GM12878 (cell line): ENCODE measurements around the gene SLC22A23. TPM values are rescaled to one million over a fixed set of nuclear protein-coding genes. Genes with fewer than 3 reads are reported as not detected.
A peak's percentile ranks its signal among the peaks of the same experiment; 100 is the strongest.

Experiments used
- ATAC-seq: fragments of 200-7000 bp; cut with Tn5 transposase; 3 replicates; pipeline ENCODE4 v1.9.1; 2020; ENCODE audit warnings: mild to moderate bottlenecking, moderate library complexity
- BruUV-seq: library from RNA; stranded (reverse); fragments of 400-500 nt; replicated peaks from 2 replicates; lab custom pipeline; 2021; lab: Mats Ljungman, UMichigan
- CTCF ChIA-PET: fragments of 300-600 bp; sonication (Branson Sonifier 250); formaldehyde crosslinking; extraction: SDS; loops from one replicate; lab custom pipeline; 2021; ENCODE audit warnings: inconsistent platforms; lab: Yijun Ruan, JAX
- POLR2A ChIA-PET: fragments of 350-600 bp; formaldehyde crosslinking; extraction: SDS; loops from one replicate; lab custom pipeline; 2021; ENCODE audit warnings: inconsistent platforms; lab: Charles Lee
- RAD21 ChIA-PET: fragments of 300-600 bp; sonication (Branson Sonifier 250); formaldehyde crosslinking; loops from one replicate; lab custom pipeline; 2023; ENCODE audit warnings: antibody characterized with exemption; ENCODE audit not compliant: unreplicated experiment; lab: Charles Lee
- SMC1A ChIA-PET: fragments of 300-600 bp; sonication (Branson Sonifier 250); formaldehyde crosslinking; loops from one replicate; lab custom pipeline; 2023; ENCODE audit not compliant: unreplicated experiment, uncharacterized antibody; lab: Charles Lee
- DNase-seq: peaks from one replicate; pipeline ENCODE4 v3.0.0-alpha.2; 2011; ENCODE audit warnings: low read depth, low spot score
- FAIRE-seq: peaks from 3 replicates; lab custom pipeline; 2011; peaks lifted over from hg19 to GRCh38; lab: Jason Lieb, UNC
- H2AFZ ChIP-seq: 2 replicates; pipeline ENCODE4 v1.6.0; 2011; ENCODE audit warnings: low read depth, low read length, control low read depth; ENCODE audit not compliant: control insufficient read depth
- H3K27ac ChIP-seq: 2 replicates; pipeline ENCODE4 v1.5.1; 2011; ENCODE audit warnings: control low read depth; ENCODE audit not compliant: control insufficient read depth, insufficient read depth
- H3K27me3 ChIP-seq, 2 experiments: replicated peaks in 1 of 2; 2 replicates each; pipeline versions ENCODE4 v1.6.0 to v1.6.1; 2011; ENCODE audit warnings: low read length in 1 of 2; ENCODE audit not compliant: control insufficient read depth in 2 of 2, insufficient read depth in 2 of 2
- H3K36me3 ChIP-seq, 2 experiments: 2 replicates each; pipeline ENCODE4 v1.5.1; 2011; ENCODE audit warnings: low read length in 1 of 2; ENCODE audit not compliant: control insufficient read depth in 2 of 2, insufficient read depth in 2 of 2
- H3K4me1 ChIP-seq: 2 replicates; pipeline ENCODE4 v1.6.1; 2011; ENCODE audit warnings: mild to moderate bottlenecking, low read length, moderate library complexity, mixed read lengths; ENCODE audit not compliant: control insufficient read depth, insufficient read depth
- H3K4me2 ChIP-seq: 2 replicates; pipeline ENCODE4 v1.6.0; 2011; ENCODE audit warnings: control low read depth; ENCODE audit not compliant: control insufficient read depth, insufficient read depth
- H3K4me3 ChIP-seq: fragments of 200-600 bp; sonication (generic); 2 replicates; pipeline ENCODE4 v1.5.1; 2016
- H3K79me2 ChIP-seq: 2 replicates; pipeline ENCODE4 v1.6.0; 2011; ENCODE audit warnings: low read length; ENCODE audit not compliant: control insufficient read depth, insufficient read depth
- H3K9ac ChIP-seq: 2 replicates; pipeline ENCODE4 v1.8.0; 2011; ENCODE audit warnings: low read length, control low read depth, mixed read lengths; ENCODE audit not compliant: control insufficient read depth, insufficient read depth
- H3K9me3 ChIP-seq: replicated peaks from 3 replicates; pipeline ENCODE4 v1.5.1; 2011; ENCODE audit warnings: mild to moderate bottlenecking, low read length; ENCODE audit not compliant: control insufficient read depth, insufficient read depth
- H4K20me1 ChIP-seq: 2 replicates; pipeline ENCODE4 v1.6.0; 2011; ENCODE audit not compliant: control insufficient read depth, insufficient read depth
- NR2C1 ChIP-seq: fragments of 450-650 bp; IDR thresholded peaks from 2 replicates; pipeline ENCODE4 v1.6.1; 2017; ENCODE audit warnings: antibody characterized with exemption, mild to moderate bottlenecking, moderate library complexity
- WGBS: methylation state at CpG from one replicate; pipeline ENCODE4 v1.1.6; 2016; ENCODE audit warnings: low lambda C conversion rate; ENCODE audit not compliant: insufficient replicate concordance, insufficient coverage; ENCODE audit errors: missing lambda C conversion rate; 5-methylcytosine and 5-hydroxymethylcytosine counted together
- in situ Hi-C: fragments of 300-500 bp; cut with MboI; formaldehyde crosslinking; loops from 9 replicates; pipeline ENCODE4 v1.14.3; 2018; ENCODE audit warnings: mixed read lengths
- intact Hi-C: fragments of 100-400 bp; cut with micrococcal nuclease; formaldehyde crosslinking; loops from one replicate; pipeline ENCODE4 v1.14.2; 2022; ENCODE audit not compliant: unreplicated experiment
- polyA plus RNA-seq, 11 experiments: library from polyadenylated mRNA; depleted of rRNA in 4 of 11; unstranded in 6 of 11; stranded (reverse) in 5 of 11; fragments of >200 nt; fragmentation: Nextera tagmentation in 4 of 11; fragmentation: Illumina TruSeq in 1 of 11; extraction: Ambion mirVana in 4 of 11; extraction: Trizol in 1 of 11; gene quantifications; 1 replicate in 1 of 11; 2 replicates in 10 of 11; pipeline versions ENCODE4 v1.2.1 to v1.2.3, GENCODE V29; 2011 to 2016; ENCODE audit warnings: inconsistent platforms in 2 of 11, missing spikeins in 2 of 11, low read depth in 1 of 11
- total RNA-seq, 4 experiments: library from RNA; depleted of rRNA in 3 of 4; stranded (reverse); fragments of >200 nt in 3 of 4; fragmentation: Illumina TruSeq in 1 of 4; extraction: Trizol in 1 of 4; gene quantifications; 2 replicates each; pipeline versions ENCODE4 v1.2.1 to v1.2.3, GENCODE V29; 2013 to 2021
- TF ChIP-seq, protein P1 (sequence below), 3 experiments: IDR thresholded peaks in 2 of 3; conservative IDR thresholded peaks in 1 of 3; 2 replicates each; pipeline ENCODE4 v1.5.1; 2011; ENCODE audit warnings: low read depth in 3 of 3, low read length in 3 of 3, mild to moderate bottlenecking in 3 of 3, control low read depth in 2 of 3, moderate library complexity in 2 of 3, inconsistent platforms in 1 of 3, mixed read lengths in 1 of 3; ENCODE audit not compliant: control insufficient read depth in 2 of 3, insufficient read depth in 1 of 3; ENCODE audit errors: extremely low read depth in 1 of 3

Gene SLC22A23
- total and polyA plus RNA-seq, 10 of the 15 experiments (the other 5 are each of a cell fraction or from before 2014, with no cell fraction given) = 0.20 to 2.4 (median 0.74) TPM

DNA sequence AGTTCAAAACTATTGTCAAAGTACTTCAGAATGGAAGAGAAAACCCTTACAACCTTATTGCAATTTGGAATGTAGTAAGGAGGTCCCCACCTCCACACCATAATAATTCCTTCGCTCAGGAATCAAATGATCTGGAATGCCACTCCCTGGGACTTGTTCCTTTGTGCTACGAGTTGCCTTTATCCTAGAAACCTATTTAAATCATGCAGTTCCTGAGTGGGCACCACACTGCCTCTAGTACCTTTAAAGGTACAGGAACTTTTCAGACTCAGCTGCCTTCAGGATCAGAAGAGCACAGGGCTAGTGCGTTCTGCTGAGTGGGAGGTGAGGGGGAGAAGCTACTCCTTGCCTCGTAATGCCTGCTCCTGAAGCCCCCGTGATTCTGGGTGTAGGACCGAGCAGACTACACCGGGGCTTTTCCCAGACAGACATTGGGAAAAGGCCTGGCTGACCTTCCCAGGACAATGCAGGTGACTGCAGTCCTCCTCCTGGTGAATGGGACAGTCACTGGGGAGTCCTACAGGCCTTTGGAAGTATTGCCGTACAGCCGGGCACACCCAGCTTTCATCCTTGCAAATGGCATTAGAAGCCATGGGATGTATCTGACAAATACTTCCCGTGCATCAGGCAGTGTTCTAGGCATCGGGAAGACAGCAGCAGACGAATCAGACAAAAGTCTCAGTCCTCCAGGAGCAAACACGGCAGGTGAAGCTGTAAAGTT lies 217.6 kb downstream of the SLC22A23 start:
- SMC1A ChIA-PET = interaction anchor here (1.0 kb wide), 1 partner anchor 12 kb away, joined by 4 read pairs; no protein-coding TSS in a partner anchor
- no peak overlapping the region for H3K4me2 ChIP-seq
- H3K9me3 ChIP-seq = no peaks in the 10 kb centered on the region
- no peaks in the 10 kb centered on the region for H4K20me1 ChIP-seq
- intact Hi-C loops (no loop called here), in situ Hi-C loops (no loop called here)
- no peaks in the 10 kb centered on the region for H3K79me2 ChIP-seq
- no peak overlapping the region for H3K9ac ChIP-seq
- POLR2A ChIA-PET = no interaction called here
- H3K4me1 ChIP-seq = peaks cover 31% of the 10 kb centered on the region
- WGBS = 52% methylated on average over 13 of the region's 13 CpGs
- CTCF ChIA-PET = interaction anchor here (0.7 to 1.7 kb wide), 2 partner anchors 12 to 427 kb away, joined by 3 to 15 read pairs; no protein-coding TSS in a partner anchor
- no peak overlapping the region for H2AFZ ChIP-seq
- no peak overlapping the region for H3K27ac ChIP-seq
- no peak for DNase-seq
- H3K36me3 ChIP-seq = no peaks in the 10 kb centered on the region
- RAD21 ChIA-PET = interaction anchor here (0.9 to 1.2 kb wide), 2 partner anchors 12 to 30 kb away, joined by 3 to 6 read pairs; no protein-coding TSS in a partner anchor
- no peak for ATAC-seq
- BruUV-seq = no TSS peak
- TF ChIP-seq, protein P1, sequence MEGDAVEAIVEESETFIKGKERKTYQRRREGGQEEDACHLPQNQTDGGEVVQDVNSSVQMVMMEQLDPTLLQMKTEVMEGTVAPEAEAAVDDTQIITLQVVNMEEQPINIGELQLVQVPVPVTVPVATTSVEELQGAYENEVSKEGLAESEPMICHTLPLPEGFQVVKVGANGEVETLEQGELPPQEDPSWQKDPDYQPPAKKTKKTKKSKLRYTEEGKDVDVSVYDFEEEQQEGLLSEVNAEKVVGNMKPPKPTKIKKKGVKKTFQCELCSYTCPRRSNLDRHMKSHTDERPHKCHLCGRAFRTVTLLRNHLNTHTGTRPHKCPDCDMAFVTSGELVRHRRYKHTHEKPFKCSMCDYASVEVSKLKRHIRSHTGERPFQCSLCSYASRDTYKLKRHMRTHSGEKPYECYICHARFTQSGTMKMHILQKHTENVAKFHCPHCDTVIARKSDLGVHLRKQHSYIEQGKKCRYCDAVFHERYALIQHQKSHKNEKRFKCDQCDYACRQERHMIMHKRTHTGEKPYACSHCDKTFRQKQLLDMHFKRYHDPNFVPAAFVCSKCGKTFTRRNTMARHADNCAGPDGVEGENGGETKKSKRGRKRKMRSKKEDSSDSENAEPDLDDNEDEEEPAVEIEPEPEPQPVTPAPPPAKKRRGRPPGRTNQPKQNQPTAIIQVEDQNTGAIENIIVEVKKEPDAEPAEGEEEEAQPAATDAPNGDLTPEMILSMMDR (IDR thresholded peaks at IDR 0.05 in 2 of 3, conservative IDR thresholded peaks at IDR 0.05 in 1 of 3; ENCODE audit: control insufficient read depth in 2 of 3, extremely low read depth in 1 of 3, insufficient read depth in 1 of 3, low read depth in 3 of 3, low read length in 3 of 3) = 0 out of 6 replicates have a peak, but pooled peaks of 1 of the 3 experiments have one; percentile 7
- TF ChIP-seq NR2C1 = no peak
- no peak for FAIRE-seq
- no peaks in the 10 kb centered on the region; a peak in 1 of 4 replicates for H3K27me3 ChIP-seq
- H3K4me3 ChIP-seq = no peak overlapping the region
